ENCODE measurements around the gene IFNA13.
"Not testable (repeated sequence)": the region's sequence is repeated elsewhere in the genome, so short reads cannot be mapped to it uniquely, and the experiment has no call there.

The IFNA13 gene

GRCh38 chr9:21367957-21368356 lies at the start of gene IFNA13:
Gene IFNA13, minus strand, starts transcription at chr9:21368057. Its CDS starts 47 bp downstream, at chr9:21368010.
- no peak for DNase-seq

- no peak for DNase-seq
These were observed 47.8 kb upstream of the IFNA13 start for GRCh38 chr9:21415493-21416267.

GRCh38 chr9:21414220-21414940 lies 46.5 kb upstream of the IFNA13 start:
- DNase-seq, result no peak

GRCh38 chr9:21413624-21414023 lies 45.8 kb upstream of the IFNA13 start:
- DNase-seq, result no peak

DNA sequence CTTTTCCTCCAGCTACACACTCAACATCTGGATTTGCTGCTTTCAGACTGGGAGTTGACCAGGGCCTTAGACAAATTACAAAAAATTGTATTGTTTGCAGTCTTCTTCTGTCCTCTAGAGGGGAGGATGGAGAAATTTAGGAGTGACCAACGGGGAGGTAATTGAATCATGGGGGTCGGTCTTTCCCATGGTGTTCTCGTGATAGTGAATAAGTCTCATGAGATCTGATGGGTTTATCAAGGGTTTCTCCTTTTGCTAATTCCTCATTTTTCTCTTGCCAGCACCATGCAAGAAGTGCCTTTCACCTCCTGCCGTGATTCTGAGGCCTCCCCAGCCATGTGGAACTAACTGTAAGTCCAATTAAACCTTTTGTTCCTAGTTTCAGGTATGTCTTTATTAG lies 45.3 kb upstream of the IFNA13 start:
- no peak for DNase-seq

DNA sequence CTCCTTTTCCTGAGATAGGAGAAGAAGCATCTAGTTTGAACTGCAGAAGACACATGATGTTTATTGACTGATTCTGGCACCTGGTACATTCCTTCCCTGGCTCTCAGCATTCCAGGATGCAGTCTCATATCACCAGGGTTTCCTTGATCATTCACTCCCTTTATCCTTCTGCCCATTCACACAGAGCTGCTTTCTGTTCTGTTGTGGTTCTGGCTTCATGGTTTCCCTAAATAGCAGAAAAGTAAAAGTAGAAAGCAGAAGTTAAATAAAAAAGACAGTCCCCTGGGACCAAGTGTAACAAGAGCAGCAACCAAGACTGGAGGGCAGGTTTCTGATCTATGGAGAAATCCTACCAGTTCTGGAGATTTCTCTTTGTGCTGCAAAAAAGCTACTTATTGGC lies 44.2 kb upstream of the IFNA13 start:
- no peak for DNase-seq

DNA sequence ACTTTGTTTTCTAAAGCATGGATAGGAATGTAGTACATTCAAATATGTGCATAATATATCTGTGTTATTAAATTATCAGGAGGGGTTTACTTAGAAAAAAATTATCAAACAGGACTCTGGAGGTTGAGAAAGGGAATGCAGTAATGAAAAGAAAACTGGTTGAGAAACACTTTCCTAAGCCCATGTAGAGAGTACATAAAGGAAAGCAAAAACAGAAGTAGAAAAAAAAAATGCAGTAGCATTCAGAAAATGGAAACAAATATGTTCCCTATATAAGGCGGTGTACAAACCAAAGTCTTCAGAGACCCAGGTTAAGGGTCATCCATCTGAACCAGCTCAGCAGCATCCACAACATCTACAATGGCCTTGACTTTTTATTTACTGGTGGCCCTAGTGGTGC lies 41.0 kb upstream of the IFNA13 start, which contains the start of gene IFNA8:
TSS of gene IFNA8 (plus strand) at position 301 of the 400 bp plus-strand sequence. CDS start at position 361, 60 bp downstream.
- DNase-seq, result no peak

DNA sequence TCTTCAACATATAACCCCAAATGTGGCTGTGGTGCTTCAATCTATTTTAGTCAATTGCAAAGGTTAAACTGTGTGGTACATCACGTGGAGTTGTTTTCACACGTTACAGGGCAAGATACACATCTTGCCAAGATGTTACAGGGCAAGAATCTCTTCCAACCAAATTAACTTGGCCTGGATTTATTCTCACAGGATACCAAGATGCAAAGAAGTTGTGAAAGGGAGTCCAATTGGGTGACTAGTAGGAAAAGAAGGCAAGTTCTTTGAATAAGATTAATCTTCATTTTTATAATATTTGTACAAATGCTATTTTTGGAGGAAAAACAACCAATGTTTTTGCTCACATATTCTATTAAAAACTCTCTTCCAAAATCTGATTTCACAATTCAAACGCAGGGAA lies 36.3 kb upstream of the IFNA13 start:
- DNase-seq, result no peak

DNA sequence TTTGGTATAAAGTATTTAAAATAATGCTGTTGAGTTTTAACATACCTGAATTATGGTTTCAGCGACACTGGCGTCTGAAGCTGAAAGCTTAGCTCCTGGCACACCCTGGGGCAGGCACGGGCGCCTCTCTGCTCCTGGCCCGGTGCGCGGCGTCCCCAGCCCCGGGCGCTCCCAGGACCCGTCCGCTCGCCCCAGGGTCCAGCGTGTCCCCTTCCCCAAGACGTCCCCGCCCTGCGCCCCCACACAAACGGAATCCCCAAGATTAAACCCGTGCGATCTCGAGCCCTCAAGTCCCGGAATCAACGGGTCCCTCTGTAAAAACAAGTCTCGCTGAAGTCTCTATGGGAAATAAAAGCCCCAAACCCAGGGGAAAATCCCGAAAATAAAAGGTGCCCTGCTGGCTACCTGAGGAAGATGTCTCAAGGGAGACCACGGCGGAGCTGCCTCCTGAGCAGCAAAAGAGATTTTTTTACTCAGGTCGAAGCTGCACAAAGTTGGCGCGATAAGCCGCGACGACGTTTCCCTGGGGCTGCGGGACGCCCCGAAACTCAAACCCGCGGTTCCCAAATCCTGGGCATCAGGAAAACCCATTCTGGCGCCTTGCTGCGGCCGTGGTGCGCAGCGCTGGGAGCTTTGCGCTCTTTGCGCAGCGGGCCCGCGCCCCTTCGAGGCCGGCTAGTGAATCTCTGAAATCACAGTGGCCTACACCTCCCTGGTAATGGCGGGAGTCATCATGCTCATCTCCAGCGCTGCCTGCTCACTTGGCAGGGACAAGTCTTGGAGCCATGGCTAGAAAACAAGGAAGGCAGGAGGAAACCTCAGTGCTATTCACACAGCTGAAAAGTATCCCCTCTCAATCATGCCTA lies 34.8 kb upstream of the IFNA13 start:
- no peak for DNase-seq

DNA sequence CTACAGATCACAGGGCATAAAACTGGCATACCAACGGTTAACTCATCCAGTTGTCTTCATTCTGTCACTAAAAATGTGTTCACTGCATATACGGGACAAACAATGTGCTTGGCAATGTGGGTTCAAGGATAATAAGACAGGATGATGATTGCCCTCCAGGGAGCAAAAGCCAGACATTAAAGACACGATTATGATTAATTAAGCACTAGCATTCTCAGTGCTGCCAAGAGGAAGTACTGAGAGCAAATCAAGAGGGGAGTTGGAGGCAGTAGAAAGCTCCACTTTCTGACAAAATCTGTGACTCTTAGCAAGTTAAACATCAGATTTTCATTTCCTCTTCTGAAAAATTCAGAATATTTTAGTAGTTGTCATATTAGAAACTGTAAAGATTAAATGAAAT lies 32.1 kb upstream of the IFNA13 start:
- DNase-seq, result no peak

DNA sequence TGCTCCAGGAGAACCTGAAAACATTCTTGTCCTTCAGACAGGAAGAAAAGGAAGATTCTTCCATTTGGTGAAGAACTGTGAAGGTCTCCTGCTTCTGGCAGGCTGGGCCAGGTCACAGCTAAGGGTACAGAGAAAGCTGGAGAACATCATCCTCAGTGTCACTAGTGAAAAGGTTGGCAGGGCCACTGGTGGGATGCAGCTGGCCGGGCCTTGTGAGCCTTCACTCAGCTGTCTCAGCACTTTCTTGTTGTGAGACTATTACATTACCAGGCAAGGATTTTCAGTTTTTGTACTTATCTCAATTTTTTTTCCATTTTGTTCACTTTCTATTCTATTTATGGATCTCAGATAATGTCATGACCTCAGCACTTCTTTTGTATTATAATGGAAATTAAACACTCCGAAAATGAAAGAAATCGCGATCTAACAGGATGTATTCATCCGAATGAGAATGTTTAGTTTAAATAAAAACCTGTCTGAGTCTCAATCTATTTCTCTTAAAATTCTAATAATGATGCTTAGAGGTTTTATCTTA lies 31.2 kb upstream of the IFNA13 start:
- DNase-seq, result no peak

- peak; percentile 55 for DNase-seq
These were observed 28.2 kb upstream of the IFNA13 start for GRCh38 chr9:21395778-21396717.

DNA sequence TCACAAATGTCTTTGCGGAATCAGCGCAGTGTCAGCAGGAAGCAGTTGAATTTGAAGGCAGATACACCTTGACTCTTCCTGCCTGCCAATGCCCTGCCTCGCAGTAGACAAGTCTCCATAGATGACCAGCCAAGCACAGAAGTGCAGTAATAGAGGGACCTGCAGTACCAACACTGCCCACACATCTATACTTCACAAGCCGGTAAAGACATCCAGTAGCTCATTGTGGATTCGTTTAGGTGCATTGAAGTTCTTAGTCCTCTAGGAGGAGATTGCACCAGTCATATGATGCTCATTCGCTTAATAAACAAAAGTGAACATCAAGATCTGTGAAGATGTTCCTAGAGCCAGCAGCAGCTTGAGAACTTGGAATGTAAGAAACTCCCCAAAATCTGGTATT lies 24.4 kb upstream of the IFNA13 start:
- no peak for DNase-seq

DNA sequence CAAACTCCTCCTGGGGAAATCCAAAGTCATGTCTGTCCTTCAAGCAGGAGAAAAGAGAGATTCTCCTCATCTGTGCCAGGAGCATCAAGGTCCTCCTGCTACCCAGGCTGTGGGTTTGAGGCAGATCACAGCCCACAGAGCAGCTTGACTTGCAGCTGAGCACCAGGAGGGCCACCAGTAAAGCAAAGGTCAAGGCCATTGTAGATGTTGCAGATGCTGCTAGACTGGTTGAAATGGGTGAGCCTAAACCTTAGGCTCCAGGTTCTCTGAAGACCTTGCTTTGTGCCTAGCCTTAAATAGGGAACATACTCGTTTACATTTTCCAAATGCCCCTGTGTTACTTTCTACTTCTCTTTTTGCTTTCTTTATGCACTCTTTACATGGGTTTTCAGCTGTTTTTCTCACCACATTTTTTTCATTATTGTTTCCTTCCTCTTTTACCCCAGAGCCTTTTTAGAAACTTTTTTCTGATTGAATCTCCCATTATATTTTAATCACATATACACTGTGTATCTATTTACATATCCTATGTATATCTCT lies 17.3 kb upstream of the IFNA13 start, which contains the start of gene IFNA2:
TSS of gene IFNA2 (minus strand) at position 268 of the 540 bp plus-strand sequence. CDS start at position 199, 69 bp downstream.
- DNase-seq, result no peak

DNA sequence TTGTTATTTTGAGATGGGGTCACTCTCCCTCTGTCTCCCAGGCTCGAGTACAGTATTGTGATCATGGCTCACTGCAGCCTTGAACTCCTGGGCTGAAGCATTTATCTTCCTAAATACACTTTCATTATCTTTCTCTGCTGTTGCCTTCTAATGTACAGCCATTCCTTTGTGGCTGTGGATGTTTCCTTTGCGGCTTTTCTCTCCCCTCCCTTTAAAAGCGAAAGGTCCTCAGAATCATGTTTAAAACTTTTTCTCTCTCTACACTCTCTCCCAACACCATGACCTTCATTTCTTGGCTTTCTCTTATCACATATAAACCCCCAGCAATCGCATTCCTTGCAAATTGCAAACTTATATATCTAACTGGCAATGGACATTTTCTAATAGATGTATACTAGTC lies 15.8 kb upstream of the IFNA13 start:
- no peak for DNase-seq

- peak; percentile 22 for DNase-seq
These were observed 13.8 kb upstream of the IFNA13 start for GRCh38 chr9:21381448-21382339.

DNA sequence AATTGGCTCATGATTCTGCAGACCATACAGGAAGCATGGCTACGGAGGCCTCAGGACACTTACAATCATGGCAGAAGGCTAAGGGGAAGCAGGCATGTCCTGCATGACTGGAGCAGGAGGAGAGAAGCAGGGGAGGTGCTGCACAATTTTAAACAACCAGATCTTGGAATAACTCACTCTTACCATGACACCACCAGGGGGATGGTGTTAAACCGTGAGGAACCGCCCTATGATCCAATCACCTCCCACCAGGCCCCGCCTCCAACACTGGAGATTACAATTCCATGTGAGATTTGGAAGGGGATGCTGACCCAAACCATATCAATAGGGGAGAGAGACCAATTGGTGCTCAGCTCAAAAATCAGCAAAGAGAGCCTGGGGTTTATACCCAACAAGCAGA lies 3.6 kb upstream of the IFNA13 start:
- not testable (repeated sequence) for DNase-seq

DNA sequence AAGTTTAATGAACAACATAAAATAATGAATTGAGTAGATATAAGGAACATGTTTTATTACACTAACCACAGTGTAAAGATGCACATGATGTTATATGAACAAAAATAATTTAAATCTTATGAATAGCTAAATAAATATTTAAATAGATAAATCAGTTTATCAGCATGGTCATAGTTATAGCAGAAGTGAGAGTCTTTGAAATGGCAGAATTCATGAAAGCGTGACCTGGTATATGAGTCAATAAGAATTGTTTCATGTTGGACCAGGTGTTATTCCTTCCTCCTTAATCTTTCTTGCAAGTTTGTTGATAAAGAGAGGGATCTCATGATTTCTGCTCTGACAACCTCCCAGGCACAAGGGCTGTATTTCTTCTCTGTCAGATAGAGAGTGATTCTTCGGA lies 688 bp downstream of the IFNA13 start:
- not testable (repeated sequence) for DNase-seq

DNA sequence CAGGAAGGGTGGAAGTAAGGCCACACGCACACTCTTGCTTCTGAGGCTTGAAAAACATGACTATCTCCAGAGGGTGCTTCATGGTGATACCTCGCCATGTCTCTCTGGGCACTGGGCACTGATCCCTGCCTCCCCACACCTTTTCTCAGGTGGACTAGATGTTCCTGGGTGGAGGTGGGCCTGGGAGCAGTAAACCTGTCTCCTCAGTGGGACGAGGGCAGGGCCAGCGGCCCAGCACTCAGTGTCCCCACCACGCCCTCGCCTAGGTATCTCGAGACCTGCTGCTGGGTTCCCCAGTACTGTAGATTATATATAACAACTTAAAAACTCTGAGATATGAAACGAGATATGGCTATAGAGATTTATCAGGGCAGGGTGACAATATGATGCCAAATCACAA lies 5.6 kb downstream of the IFNA13 start:
- DNase-seq, result no peak
